Measurements from ENCODE around the gene SLC7A4. TPM values are rescaled to one million over a fixed set of nuclear protein-coding genes. Genes with fewer than 3 reads are reported as not detected.

The SLC7A4 gene
- total and polyA plus RNA-seq, 2 of the 8 experiments (the other 6 are each of a cell fraction or from before 2014, with no cell fraction given), result 0.92 TPM; not detected in 1

DNA sequence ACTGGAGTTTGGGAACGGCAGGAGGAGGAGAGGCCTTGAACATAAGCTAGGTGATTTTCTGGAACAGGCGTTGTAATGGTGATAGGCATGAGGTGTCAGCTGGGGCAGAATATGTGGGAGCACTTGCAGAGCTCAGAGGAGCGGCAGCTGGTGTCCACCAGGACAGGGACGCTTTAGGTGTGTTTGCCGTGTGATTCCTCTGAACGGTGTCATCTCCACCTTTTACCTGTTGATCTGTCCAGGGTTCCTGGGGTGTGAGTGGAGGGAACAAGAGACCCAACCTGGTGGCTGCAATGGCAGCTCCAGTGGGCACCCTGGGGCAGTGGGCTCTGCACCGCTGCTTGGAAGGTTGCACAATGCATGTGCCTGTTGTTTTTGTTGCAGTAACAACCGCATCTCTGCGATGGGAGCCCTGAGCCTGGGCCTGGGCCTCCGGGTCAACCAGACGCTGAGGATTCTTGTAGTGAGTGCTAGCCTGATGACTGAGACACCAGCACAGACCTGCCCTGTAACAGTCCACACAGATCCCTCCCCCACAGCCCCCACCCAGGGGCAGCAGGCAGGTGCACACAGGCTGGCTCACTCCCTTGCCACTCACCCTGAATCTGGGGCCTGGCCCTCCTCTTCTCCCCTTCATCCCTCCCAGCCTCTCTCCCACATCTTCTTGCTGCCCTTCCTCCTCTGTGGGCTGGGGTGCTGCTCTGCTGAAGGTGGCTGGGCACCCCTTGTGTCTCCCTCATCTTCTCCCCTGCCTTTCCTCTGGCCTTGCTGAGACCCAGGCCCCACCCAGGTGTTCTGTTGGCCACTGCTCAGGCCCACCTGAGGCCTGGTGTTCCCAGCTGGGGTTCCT is 22.6 kb upstream of the SLC7A4 start (continued):
- TF ChIP-seq, protein P1, sequence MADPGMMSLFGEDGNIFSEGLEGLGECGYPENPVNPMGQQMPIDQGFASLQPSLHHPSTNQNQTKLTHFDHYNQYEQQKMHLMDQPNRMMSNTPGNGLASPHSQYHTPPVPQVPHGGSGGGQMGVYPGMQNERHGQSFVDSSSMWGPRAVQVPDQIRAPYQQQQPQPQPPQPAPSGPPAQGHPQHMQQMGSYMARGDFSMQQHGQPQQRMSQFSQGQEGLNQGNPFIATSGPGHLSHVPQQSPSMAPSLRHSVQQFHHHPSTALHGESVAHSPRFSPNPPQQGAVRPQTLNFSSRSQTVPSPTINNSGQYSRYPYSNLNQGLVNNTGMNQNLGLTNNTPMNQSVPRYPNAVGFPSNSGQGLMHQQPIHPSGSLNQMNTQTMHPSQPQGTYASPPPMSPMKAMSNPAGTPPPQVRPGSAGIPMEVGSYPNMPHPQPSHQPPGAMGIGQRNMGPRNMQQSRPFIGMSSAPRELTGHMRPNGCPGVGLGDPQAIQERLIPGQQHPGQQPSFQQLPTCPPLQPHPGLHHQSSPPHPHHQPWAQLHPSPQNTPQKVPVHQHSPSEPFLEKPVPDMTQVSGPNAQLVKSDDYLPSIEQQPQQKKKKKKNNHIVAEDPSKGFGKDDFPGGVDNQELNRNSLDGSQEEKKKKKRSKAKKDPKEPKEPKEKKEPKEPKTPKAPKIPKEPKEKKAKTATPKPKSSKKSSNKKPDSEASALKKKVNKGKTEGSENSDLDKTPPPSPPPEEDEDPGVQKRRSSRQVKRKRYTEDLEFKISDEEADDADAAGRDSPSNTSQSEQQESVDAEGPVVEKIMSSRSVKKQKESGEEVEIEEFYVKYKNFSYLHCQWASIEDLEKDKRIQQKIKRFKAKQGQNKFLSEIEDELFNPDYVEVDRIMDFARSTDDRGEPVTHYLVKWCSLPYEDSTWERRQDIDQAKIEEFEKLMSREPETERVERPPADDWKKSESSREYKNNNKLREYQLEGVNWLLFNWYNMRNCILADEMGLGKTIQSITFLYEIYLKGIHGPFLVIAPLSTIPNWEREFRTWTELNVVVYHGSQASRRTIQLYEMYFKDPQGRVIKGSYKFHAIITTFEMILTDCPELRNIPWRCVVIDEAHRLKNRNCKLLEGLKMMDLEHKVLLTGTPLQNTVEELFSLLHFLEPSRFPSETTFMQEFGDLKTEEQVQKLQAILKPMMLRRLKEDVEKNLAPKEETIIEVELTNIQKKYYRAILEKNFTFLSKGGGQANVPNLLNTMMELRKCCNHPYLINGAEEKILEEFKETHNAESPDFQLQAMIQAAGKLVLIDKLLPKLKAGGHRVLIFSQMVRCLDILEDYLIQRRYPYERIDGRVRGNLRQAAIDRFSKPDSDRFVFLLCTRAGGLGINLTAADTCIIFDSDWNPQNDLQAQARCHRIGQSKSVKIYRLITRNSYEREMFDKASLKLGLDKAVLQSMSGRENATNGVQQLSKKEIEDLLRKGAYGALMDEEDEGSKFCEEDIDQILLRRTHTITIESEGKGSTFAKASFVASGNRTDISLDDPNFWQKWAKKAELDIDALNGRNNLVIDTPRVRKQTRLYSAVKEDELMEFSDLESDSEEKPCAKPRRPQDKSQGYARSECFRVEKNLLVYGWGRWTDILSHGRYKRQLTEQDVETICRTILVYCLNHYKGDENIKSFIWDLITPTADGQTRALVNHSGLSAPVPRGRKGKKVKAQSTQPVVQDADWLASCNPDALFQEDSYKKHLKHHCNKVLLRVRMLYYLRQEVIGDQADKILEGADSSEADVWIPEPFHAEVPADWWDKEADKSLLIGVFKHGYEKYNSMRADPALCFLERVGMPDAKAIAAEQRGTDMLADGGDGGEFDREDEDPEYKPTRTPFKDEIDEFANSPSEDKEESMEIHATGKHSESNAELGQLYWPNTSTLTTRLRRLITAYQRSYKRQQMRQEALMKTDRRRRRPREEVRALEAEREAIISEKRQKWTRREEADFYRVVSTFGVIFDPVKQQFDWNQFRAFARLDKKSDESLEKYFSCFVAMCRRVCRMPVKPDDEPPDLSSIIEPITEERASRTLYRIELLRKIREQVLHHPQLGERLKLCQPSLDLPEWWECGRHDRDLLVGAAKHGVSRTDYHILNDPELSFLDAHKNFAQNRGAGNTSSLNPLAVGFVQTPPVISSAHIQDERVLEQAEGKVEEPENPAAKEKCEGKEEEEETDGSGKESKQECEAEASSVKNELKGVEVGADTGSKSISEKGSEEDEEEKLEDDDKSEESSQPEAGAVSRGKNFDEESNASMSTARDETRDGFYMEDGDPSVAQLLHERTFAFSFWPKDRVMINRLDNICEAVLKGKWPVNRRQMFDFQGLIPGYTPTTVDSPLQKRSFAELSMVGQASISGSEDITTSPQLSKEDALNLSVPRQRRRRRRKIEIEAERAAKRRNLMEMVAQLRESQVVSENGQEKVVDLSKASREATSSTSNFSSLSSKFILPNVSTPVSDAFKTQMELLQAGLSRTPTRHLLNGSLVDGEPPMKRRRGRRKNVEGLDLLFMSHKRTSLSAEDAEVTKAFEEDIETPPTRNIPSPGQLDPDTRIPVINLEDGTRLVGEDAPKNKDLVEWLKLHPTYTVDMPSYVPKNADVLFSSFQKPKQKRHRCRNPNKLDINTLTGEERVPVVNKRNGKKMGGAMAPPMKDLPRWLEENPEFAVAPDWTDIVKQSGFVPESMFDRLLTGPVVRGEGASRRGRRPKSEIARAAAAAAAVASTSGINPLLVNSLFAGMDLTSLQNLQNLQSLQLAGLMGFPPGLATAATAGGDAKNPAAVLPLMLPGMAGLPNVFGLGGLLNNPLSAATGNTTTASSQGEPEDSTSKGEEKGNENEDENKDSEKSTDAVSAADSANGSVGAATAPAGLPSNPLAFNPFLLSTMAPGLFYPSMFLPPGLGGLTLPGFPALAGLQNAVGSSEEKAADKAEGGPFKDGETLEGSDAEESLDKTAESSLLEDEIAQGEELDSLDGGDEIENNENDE (IDR thresholded peaks at IDR 0.05; ENCODE audit: insufficient replicate concordance, low read length), result no peak
- TF ChIP-seq SAP30 (IDR thresholded peaks at IDR 0.05; ENCODE audit: insufficient read depth, insufficient replicate concordance, low read length), result no peak
- TF ChIP-seq RNF2 (IDR thresholded peaks at IDR 0.05; ENCODE audit: borderline replicate concordance, low read depth, low read length, missing control alignments, poor library complexity, severe bottlenecking), result no peak
- TF ChIP-seq POU5F1 (IDR thresholded peaks at IDR 0.05; ENCODE audit: low read depth, low read length), result no peak
- TF ChIP-seq KDM4A (IDR thresholded peaks at IDR 0.05; ENCODE audit: low read depth, low read length, severe bottlenecking), result no peak
- TF ChIP-seq, protein P2, sequence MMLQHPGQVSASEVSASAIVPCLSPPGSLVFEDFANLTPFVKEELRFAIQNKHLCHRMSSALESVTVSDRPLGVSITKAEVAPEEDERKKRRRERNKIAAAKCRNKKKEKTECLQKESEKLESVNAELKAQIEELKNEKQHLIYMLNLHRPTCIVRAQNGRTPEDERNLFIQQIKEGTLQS (IDR thresholded peaks at IDR 0.05; ENCODE audit: insufficient read depth, low read depth, low read length), result no peak
- no peak for TF ChIP-seq EZH2 (IDR thresholded peaks at IDR 0.05; ENCODE audit: low read depth, low read length, severe bottlenecking)
- no peak for TF ChIP-seq BCL11A (IDR thresholded peaks at IDR 0.05; ENCODE audit: low read depth in 2 of 2, low read length in 2 of 2)

All from H1 (cell line).